GM12878 (cell line): ENCODE data around the gene MPRIP. TPM values are rescaled to one million over a fixed set of nuclear protein-coding genes. Genes with fewer than 3 reads are reported as not detected.

Experiments used
- ATAC-seq: fragments of 200-7000 bp; cut with Tn5 transposase; 3 replicates; pipeline ENCODE4 v1.9.1; 2020; ENCODE audit warnings: mild to moderate bottlenecking, moderate library complexity
- BruUV-seq: library from RNA; stranded (reverse); fragments of 400-500 nt; replicated peaks from 2 replicates; lab custom pipeline; 2021; lab: Mats Ljungman, UMichigan
- CTCF ChIA-PET: fragments of 300-600 bp; sonication (Branson Sonifier 250); formaldehyde crosslinking; extraction: SDS; loops from one replicate; lab custom pipeline; 2021; ENCODE audit warnings: inconsistent platforms; lab: Yijun Ruan, JAX
- POLR2A ChIA-PET: fragments of 350-600 bp; formaldehyde crosslinking; extraction: SDS; loops from one replicate; lab custom pipeline; 2021; ENCODE audit warnings: inconsistent platforms; lab: Charles Lee
- RAD21 ChIA-PET: fragments of 300-600 bp; sonication (Branson Sonifier 250); formaldehyde crosslinking; loops from one replicate; lab custom pipeline; 2023; ENCODE audit warnings: antibody characterized with exemption; ENCODE audit not compliant: unreplicated experiment; lab: Charles Lee
- SMC1A ChIA-PET: fragments of 300-600 bp; sonication (Branson Sonifier 250); formaldehyde crosslinking; loops from one replicate; lab custom pipeline; 2023; ENCODE audit not compliant: unreplicated experiment, uncharacterized antibody; lab: Charles Lee
- DNase-seq: peaks from one replicate; pipeline ENCODE4 v3.0.0-alpha.2; 2011; ENCODE audit warnings: low read depth, low spot score
- FAIRE-seq: peaks from 3 replicates; lab custom pipeline; 2011; peaks lifted over from hg19 to GRCh38; lab: Jason Lieb, UNC
- H2AFZ ChIP-seq: 2 replicates; pipeline ENCODE4 v1.6.0; 2011; ENCODE audit warnings: low read depth, low read length, control low read depth; ENCODE audit not compliant: control insufficient read depth
- H3K27ac ChIP-seq: 2 replicates; pipeline ENCODE4 v1.5.1; 2011; ENCODE audit warnings: control low read depth; ENCODE audit not compliant: control insufficient read depth, insufficient read depth
- H3K27me3 ChIP-seq, 2 experiments: replicated peaks in 1 of 2; 2 replicates each; pipeline versions ENCODE4 v1.6.0 to v1.6.1; 2011; ENCODE audit warnings: low read length in 1 of 2; ENCODE audit not compliant: control insufficient read depth in 2 of 2, insufficient read depth in 2 of 2
- H3K36me3 ChIP-seq, 2 experiments: 2 replicates each; pipeline ENCODE4 v1.5.1; 2011; ENCODE audit warnings: low read length in 1 of 2; ENCODE audit not compliant: control insufficient read depth in 2 of 2, insufficient read depth in 2 of 2
- H3K4me1 ChIP-seq: 2 replicates; pipeline ENCODE4 v1.6.1; 2011; ENCODE audit warnings: mild to moderate bottlenecking, low read length, moderate library complexity, mixed read lengths; ENCODE audit not compliant: control insufficient read depth, insufficient read depth
- H3K4me2 ChIP-seq: 2 replicates; pipeline ENCODE4 v1.6.0; 2011; ENCODE audit warnings: control low read depth; ENCODE audit not compliant: control insufficient read depth, insufficient read depth
- H3K4me3 ChIP-seq: fragments of 200-600 bp; sonication (generic); 2 replicates; pipeline ENCODE4 v1.5.1; 2016
- H3K79me2 ChIP-seq: 2 replicates; pipeline ENCODE4 v1.6.0; 2011; ENCODE audit warnings: low read length; ENCODE audit not compliant: control insufficient read depth, insufficient read depth
- H3K9ac ChIP-seq: 2 replicates; pipeline ENCODE4 v1.8.0; 2011; ENCODE audit warnings: low read length, control low read depth, mixed read lengths; ENCODE audit not compliant: control insufficient read depth, insufficient read depth
- H3K9me3 ChIP-seq: replicated peaks from 3 replicates; pipeline ENCODE4 v1.5.1; 2011; ENCODE audit warnings: mild to moderate bottlenecking, low read length; ENCODE audit not compliant: control insufficient read depth, insufficient read depth
- H4K20me1 ChIP-seq: 2 replicates; pipeline ENCODE4 v1.6.0; 2011; ENCODE audit not compliant: control insufficient read depth, insufficient read depth
- CBX5 ChIP-seq: sonication (generic); IDR thresholded peaks from 2 replicates; pipeline ENCODE4 v1.6.1; 2016; ENCODE audit warnings: low read depth, moderate library complexity, mild to moderate bottlenecking, inconsistent platforms
- CEBPB ChIP-seq, 2 experiments: fragments of 150-350 bp in 1 of 2; IDR thresholded peaks; 2 replicates each; pipeline ENCODE4 v1.6.1; 2012 to 2014; ENCODE audit warnings: low read depth in 2 of 2, low read length in 2 of 2, borderline replicate concordance in 1 of 2, inconsistent platforms in 1 of 2
- CHD2 ChIP-seq: IDR thresholded peaks from 2 replicates; pipeline ENCODE4 v1.6.1; 2011; ENCODE audit warnings: low read depth, low read length, improper control_type of control experiment, borderline replicate concordance
- ETV6 ChIP-seq, 2 experiments: fragments of 450-650 bp in 1 of 2; IDR thresholded peaks in 1 of 2; conservative IDR thresholded peaks in 1 of 2; 2 replicates each; pipeline ENCODE4 v1.6.1; 2014; ENCODE audit warnings: antibody characterized with exemption in 1 of 2, borderline replicate concordance in 1 of 2, low read depth in 1 of 2, mild to moderate bottlenecking in 1 of 2, moderate library complexity in 1 of 2
- MXI1 ChIP-seq: fragments of 150-350 bp; IDR thresholded peaks from 2 replicates; pipeline ENCODE4 v1.6.1; 2011; ENCODE audit warnings: low read depth, mild to moderate bottlenecking, inconsistent platforms, low read length, improper control_type of control experiment
- TCF3 ChIP-seq: IDR thresholded peaks from 2 replicates; pipeline ENCODE4 v1.6.1; 2012; ENCODE audit warnings: low read depth, mild to moderate bottlenecking, low read length, borderline replicate concordance; ENCODE audit not compliant: insufficient read depth
- YBX1 ChIP-seq: fragments of 450-650 bp; IDR thresholded peaks from 2 replicates; pipeline ENCODE4 v1.6.1; 2016; ENCODE audit warnings: antibody characterized with exemption
- WGBS: methylation state at CpG from one replicate; pipeline ENCODE4 v1.1.6; 2016; ENCODE audit warnings: low lambda C conversion rate; ENCODE audit not compliant: insufficient replicate concordance, insufficient coverage; ENCODE audit errors: missing lambda C conversion rate; 5-methylcytosine and 5-hydroxymethylcytosine counted together
- in situ Hi-C: fragments of 300-500 bp; cut with MboI; formaldehyde crosslinking; loops from 9 replicates; pipeline ENCODE4 v1.14.3; 2018; ENCODE audit warnings: mixed read lengths
- intact Hi-C: fragments of 100-400 bp; cut with micrococcal nuclease; formaldehyde crosslinking; loops from one replicate; pipeline ENCODE4 v1.14.2; 2022; ENCODE audit not compliant: unreplicated experiment
- polyA plus RNA-seq, 11 experiments: library from polyadenylated mRNA; depleted of rRNA in 4 of 11; unstranded in 6 of 11; stranded (reverse) in 5 of 11; fragments of >200 nt; fragmentation: Nextera tagmentation in 4 of 11; fragmentation: Illumina TruSeq in 1 of 11; extraction: Ambion mirVana in 4 of 11; extraction: Trizol in 1 of 11; gene quantifications; 1 replicate in 1 of 11; 2 replicates in 10 of 11; pipeline versions ENCODE4 v1.2.1 to v1.2.3, GENCODE V29; 2011 to 2016; ENCODE audit warnings: inconsistent platforms in 2 of 11, missing spikeins in 2 of 11, low read depth in 1 of 11
- total RNA-seq, 4 experiments: library from RNA; depleted of rRNA in 3 of 4; stranded (reverse); fragments of >200 nt in 3 of 4; fragmentation: Illumina TruSeq in 1 of 4; extraction: Trizol in 1 of 4; gene quantifications; 2 replicates each; pipeline versions ENCODE4 v1.2.1 to v1.2.3, GENCODE V29; 2013 to 2021
- TF ChIP-seq, protein P1 (sequence below), 3 experiments: IDR thresholded peaks in 2 of 3; conservative IDR thresholded peaks in 1 of 3; 2 replicates each; pipeline ENCODE4 v1.5.1; 2011; ENCODE audit warnings: low read depth in 3 of 3, low read length in 3 of 3, mild to moderate bottlenecking in 3 of 3, control low read depth in 2 of 3, moderate library complexity in 2 of 3, inconsistent platforms in 1 of 3, mixed read lengths in 1 of 3; ENCODE audit not compliant: control insufficient read depth in 2 of 3, insufficient read depth in 1 of 3; ENCODE audit errors: extremely low read depth in 1 of 3
- TF ChIP-seq, protein P2 (sequence below): IDR thresholded peaks from 2 replicates; pipeline ENCODE4 v1.6.1; 2011; ENCODE audit warnings: low read depth, low read length, improper control_type of control experiment, borderline replicate concordance

Gene MPRIP
- total and polyA plus RNA-seq, 10 of the 15 experiments (the other 5 are each of a cell fraction or from before 2014, with no cell fraction given): 16.5 to 168 (median 71.7) TPM

DNA sequence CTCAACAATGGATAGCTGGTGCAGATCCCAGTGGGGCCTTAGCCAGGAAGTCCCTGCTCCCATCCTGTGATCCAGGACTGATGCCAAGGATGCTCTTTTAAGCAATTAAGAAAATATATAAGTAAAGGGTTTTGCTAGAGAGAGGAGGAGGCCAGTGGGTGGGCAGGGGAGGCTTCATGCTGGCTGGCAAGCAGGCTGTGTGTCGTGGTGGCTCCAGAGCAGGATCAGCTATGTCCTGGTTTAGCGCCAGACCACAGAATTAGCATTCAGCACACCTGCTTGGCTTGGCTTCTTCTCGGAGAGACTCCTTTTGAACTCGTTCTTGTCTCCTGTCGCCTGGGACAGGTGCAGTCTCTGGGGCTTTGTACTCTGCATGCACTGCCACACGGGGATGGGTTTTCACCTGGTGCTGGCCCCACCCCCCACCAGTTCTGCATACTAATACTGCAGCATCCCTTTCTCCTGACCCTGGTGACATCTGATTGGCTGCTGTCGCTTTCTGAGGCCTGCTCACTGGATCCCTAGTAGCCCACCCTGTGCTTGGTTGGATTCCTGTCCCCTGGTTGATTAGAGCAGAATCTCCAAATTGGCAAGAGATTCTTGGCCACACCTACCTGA, 97.8 kb downstream of the MPRIP start:
- 36% methylated on average over 7 of the region's 7 CpGs for WGBS
- Histone ChIP-seq H3K9me3 (no peaks in the 10 kb centered on the region), H4K20me1 (no peaks in the 10 kb centered on the region), H3K27ac (no peak overlapping the region)
- in situ Hi-C loops (no loop called here), intact Hi-C loops (no loop called here)
- no peak for FAIRE-seq
- TF ChIP-seq, protein P1, sequence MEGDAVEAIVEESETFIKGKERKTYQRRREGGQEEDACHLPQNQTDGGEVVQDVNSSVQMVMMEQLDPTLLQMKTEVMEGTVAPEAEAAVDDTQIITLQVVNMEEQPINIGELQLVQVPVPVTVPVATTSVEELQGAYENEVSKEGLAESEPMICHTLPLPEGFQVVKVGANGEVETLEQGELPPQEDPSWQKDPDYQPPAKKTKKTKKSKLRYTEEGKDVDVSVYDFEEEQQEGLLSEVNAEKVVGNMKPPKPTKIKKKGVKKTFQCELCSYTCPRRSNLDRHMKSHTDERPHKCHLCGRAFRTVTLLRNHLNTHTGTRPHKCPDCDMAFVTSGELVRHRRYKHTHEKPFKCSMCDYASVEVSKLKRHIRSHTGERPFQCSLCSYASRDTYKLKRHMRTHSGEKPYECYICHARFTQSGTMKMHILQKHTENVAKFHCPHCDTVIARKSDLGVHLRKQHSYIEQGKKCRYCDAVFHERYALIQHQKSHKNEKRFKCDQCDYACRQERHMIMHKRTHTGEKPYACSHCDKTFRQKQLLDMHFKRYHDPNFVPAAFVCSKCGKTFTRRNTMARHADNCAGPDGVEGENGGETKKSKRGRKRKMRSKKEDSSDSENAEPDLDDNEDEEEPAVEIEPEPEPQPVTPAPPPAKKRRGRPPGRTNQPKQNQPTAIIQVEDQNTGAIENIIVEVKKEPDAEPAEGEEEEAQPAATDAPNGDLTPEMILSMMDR (IDR thresholded peaks at IDR 0.05 in 2 of 3, conservative IDR thresholded peaks at IDR 0.05 in 1 of 3; ENCODE audit: control insufficient read depth in 2 of 3, extremely low read depth in 1 of 3, insufficient read depth in 1 of 3, low read depth in 3 of 3, low read length in 3 of 3): no peak
- no peak for TF ChIP-seq CBX5
- no peak for TF ChIP-seq ETV6 (conservative IDR thresholded peaks at IDR 0.05 in 1 of 2, IDR thresholded peaks at IDR 0.05 in 1 of 2; ENCODE audit: borderline replicate concordance in 1 of 2, low read depth in 1 of 2)
- no peak for TF ChIP-seq TCF3
- no peak for TF ChIP-seq YBX1
- no peak for TF ChIP-seq CEBPB (IDR thresholded peaks at IDR 0.05; ENCODE audit: borderline replicate concordance in 1 of 2, low read depth in 2 of 2, low read length in 2 of 2)
- TF ChIP-seq, protein P2, sequence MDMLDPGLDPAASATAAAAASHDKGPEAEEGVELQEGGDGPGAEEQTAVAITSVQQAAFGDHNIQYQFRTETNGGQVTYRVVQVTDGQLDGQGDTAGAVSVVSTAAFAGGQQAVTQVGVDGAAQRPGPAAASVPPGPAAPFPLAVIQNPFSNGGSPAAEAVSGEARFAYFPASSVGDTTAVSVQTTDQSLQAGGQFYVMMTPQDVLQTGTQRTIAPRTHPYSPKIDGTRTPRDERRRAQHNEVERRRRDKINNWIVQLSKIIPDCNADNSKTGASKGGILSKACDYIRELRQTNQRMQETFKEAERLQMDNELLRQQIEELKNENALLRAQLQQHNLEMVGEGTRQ: no peak
- no peak for TF ChIP-seq MXI1
- no peak for TF ChIP-seq CHD2
- TF ChIP-seq, all 136 proteins: peak for 0
- SMC1A ChIA-PET: no interaction called here
- DNase-seq (no peak), ATAC-seq (no peak)
- H3K79me2 ChIP-seq: no peaks in the 10 kb centered on the region
- RAD21 ChIA-PET: no interaction called here
- no peak overlapping the region for H3K4me2 ChIP-seq
- peaks cover 20 to 39% of the 10 kb centered on the region in 2 experiments; a peak in 3 of 4 replicates for H3K36me3 ChIP-seq
- CTCF ChIA-PET: no interaction called here
- no peak overlapping the region for H3K4me3 ChIP-seq
- BruUV-seq: no TSS peak
- H3K9ac ChIP-seq: no peak overlapping the region
- no peaks in the 10 kb centered on the region for H3K27me3 ChIP-seq
- H2AFZ ChIP-seq: no peak overlapping the region
- no peaks in the 10 kb centered on the region; the same call in 1 of the 2 replicates for H3K4me1 ChIP-seq
- POLR2A ChIA-PET: no interaction called here
